Smooth muscle cell of the brain vasculature (primary cell): Measurements from ENCODE around the gene ST8SIA3.

Experiments used
- DNase-seq: peaks from one replicate; pipeline ENCODE4 v3.0.0-alpha.2; 2012; ENCODE audit warnings: low read depth, low spot score

The ST8SIA3 gene, protein sequence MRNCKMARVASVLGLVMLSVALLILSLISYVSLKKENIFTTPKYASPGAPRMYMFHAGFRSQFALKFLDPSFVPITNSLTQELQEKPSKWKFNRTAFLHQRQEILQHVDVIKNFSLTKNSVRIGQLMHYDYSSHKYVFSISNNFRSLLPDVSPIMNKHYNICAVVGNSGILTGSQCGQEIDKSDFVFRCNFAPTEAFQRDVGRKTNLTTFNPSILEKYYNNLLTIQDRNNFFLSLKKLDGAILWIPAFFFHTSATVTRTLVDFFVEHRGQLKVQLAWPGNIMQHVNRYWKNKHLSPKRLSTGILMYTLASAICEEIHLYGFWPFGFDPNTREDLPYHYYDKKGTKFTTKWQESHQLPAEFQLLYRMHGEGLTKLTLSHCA

DNA sequence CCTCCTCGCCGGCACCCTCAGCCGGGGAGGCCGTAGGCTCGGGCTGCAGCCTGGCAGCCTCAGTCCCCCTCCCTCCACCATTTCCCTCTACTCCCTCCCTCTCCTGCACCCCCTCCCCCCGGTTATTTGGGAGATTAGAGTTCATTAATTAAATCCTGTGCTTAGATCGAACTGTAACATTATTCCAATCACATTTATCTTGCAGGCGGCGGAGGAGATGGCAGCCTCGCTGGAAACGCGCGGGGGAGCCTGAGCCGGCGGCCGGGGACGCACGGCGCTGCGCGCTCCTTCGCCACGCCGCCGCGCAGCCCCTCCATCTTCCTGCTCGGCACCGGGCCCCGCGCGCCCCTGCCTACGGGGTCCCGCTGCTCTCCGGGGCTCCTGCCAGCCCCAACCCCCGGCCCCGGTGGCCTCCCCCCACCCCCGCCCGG is at the start of gene ST8SIA3:
ST8SIA3 (plus strand) TSS at position 287 of the 431 bp plus-strand sequence. CDS start 290 bp downstream, outside the sequence.
- no peak for DNase-seq

DNA sequence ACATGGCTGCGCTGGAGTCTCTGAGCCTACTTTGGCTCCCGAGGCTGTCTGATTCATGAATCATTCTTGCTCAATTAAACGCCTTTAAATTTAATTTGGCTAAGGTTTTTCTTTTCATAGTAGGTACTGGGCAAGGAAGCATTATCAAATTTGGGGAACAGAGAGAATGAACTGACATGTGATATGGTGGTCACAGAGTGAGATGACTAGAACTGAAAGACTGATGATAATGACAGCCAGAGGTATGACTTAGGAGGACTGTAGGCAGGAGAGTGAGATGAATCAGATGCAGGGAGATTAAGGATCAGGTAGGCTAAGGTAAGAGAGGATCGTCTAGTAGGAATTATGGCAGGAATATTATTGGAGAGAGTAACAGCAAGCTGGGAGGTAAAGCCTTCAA is 40.9 kb upstream of the ST8SIA3 start:
- DNase-seq, result no peak

DNA sequence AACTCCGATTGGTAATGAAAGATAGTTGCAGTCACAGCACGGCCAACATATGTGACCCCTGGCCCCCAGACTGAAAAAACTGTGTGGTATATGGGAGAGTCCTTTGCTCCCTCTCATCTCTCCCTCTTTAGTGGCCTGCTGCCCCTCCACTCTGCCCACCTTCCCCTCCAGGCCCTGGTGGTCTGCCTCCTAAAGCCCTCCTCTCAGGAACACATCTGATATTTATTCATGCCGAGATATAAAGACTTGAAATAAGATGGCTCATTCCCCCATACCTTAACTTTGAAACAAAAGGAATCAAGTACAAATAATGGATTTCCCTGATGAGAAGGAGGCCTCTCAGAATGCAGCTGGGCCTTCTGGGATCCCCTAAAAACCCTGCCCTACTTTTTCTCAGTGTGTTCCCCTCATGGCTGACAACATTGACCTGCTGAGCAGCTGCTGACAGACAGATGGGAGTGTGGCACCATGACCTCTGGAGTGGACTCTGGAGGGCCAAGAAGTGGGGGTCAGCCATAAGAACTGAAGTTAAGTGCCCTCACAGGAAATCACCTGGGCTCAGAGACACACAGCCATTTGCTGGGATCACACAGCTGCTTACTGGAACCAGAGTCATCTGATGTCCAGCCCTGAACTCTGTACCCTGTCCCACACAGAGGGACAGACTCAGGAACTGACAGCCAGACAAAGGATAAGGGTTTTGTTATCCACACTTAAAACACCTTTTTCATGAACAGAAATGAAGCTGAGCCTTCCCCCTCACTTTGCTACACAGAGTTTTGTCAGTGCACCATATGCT is 39.8 kb upstream of the ST8SIA3 start:
- DNase-seq, result no peak

DNA sequence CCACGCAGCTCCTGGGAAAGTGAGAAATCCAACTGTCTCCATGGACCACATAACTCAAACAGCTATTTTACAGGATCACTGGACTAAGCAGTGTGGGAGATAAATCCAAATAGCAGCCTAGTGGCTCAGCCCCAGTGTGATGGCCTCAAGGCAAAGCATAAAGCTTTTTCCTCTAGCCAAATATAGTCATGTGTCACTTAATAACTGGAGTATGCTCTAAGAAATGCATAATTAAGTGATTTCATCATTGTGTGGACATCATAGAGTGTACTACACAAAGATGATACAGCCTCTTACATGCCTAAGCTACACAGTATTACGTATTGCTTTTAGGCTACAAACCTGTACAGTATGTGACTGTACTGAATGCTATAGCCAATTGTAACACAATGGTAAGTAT is 31.8 kb upstream of the ST8SIA3 start:
- DNase-seq, result no peak

DNA sequence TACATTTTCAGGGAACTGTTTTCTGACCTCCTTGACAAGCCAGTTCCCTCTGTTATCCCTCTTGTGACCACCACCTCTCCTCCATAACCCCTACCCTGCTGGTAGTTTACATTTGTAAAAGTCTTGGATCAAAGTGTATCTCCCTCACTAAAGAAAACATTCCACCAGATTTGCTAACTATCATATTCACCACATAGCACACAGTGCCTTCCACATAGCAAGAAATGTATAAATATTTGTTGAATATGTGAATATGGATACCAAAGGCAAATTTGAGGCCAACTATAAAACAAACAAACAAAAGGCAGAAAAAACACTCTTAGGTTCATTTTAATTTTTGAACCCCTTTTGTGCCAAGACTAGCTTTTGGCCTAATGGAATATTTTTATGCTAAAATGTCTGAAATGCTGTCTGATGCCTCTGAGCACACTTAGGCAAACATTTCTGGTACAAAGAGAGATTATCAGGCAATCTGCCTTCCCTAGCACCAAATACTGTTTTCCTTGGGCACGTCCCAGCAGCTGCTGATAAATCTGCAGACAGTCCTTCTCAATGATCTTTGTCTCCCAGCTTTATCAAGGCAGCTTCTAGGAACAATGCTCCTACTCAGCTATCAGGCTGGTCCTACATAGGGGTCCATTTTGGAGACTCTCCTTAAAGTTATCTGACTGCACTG is 26.7 kb upstream of the ST8SIA3 start:
- no peak for DNase-seq

DNA sequence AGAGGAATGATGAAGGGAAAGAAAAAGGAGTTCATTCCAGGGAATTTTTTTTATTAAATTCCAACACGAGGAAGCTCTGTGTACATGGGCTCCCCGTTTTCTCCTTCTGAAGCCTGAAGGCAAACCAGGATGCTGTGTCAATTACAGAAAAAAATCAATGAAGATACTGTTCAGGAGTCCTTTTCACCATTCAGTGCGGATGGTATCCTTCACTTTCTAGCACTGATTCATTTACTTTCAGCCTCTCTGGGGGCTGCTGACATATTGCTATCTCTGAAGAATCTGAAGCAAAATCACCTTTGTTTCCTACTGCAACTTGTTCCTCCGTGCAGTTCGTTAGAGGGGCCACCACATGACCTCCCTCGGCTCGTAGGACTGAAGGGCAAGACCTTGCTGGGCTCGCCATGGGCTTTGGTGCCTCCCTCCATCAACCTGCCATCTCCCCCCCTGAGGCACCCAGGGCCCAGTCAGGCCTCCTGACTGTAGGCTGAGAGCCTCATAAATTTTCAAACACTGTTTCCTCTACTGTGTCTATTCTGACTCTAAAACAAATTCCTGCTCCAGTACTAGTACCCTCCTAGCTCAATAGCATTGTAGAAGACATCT is 25.5 kb upstream of the ST8SIA3 start:
- DNase-seq, result no peak

DNA sequence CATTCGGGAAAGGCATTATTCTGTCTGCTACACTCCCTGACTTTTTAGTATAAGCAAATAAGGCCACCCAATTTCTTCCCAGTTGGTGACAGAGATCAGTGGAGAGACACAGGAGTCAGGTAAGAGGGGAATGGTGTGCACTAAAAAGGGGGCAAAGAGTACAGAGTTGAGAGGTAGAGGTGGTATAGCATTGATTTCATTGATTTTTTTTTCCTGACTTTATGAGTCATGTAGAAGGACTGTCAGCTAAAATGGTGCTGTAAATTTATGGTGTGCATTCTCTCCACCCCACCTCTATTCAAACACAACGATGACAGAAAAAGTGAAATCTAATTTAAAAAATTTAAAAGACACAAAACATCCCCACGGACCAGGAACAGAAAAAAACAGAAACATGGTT is 23.7 kb upstream of the ST8SIA3 start:
- no peak for DNase-seq

DNA sequence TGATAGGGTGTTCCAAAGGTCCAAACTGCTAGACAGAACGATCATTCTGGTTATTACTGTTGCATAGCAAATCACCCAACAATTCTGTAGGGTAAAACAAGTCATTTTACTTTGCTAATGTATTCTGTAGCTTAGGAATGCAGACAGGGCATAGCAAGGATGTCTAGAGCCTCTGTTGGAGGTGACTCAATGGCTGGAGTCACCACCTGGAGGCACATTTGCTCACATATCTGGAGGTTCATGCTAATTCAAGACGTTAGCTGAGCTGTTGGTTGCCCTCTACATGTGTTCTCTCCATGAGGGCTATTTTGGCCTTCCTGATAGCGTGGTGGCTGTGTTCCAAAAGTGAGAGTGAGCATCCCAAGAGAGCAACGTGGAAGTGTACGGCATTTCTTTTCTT is 22.5 kb upstream of the ST8SIA3 start:
- DNase-seq, result no peak

DNA sequence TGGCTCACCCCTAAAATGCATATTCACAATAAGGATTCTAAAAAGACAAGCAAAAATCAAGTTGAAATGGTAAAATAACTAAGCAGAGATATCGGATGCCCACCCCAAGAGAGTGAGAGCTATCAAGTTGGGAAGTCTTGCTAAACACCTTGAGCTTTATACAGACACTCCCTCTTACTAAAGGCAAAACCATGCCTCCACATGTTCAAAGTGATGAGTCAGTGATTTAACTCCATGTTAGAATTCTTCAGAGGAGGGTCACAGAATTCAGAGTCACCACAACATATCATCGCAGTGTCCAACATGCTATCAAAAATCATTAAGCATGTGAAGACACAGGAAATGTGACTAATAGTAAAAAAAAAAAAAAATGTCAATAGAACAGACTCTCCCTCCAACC is 20.6 kb upstream of the ST8SIA3 start:
- no peak for DNase-seq

DNA sequence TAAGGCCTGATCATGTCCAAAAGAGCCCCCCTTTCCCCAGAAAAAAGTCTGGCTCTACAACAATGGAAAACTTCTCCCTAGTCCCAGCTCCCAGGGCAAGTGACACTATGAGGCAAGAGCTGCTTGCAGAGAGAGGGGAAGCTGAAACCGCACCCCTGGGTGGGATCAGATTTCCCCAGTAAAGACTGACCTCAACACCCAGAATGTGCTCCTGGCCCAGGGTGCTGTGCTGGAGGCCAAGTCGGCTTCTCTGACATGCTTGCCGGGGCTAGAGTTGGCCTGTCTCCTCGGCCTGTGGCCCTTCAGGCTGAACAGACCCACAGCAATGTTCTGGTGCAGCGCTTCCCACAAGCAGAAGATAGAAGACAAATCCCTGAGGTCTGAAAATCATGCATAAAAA is 18.4 kb upstream of the ST8SIA3 start:
- DNase-seq, result no peak

DNA sequence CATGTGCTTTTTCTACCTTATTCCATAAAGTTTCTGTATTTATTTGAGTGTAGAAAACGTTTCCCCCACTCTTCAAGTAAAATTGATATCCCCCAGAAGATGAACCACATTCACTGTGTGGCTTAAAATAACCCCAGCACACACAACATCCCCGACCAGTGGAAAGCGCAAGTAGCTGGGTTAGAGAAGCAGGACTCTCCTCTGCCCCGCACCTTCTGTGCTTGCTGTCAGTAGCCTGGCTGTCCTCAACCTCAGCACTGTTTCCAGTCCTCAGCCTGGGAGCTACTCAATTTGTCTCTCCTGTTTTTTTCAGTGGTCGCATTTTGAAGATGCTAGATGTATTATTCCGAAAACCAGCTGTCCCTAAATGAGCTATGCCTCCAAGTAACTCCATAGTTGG is 18.0 kb upstream of the ST8SIA3 start:
- no peak for DNase-seq

DNA sequence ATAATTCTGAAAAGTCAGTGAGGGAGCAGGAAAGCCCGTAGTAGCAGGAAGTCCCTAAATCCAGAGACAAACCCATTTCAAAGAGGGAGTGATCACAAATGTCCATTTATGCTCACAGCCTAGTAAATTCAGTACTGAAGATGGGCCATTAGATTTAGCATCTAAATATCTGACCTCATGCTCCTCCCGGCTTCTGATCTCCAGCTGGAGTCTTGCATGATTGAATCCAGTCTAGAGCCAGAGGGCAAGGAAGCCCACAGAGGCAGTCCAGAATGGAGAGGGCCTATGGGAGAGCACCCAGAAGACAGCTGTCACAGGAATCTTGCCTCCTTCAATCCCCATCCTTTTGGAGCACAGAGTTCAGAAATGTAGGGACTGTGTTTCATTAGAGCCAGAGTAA is 16.0 kb upstream of the ST8SIA3 start:
- no peak for DNase-seq

DNA sequence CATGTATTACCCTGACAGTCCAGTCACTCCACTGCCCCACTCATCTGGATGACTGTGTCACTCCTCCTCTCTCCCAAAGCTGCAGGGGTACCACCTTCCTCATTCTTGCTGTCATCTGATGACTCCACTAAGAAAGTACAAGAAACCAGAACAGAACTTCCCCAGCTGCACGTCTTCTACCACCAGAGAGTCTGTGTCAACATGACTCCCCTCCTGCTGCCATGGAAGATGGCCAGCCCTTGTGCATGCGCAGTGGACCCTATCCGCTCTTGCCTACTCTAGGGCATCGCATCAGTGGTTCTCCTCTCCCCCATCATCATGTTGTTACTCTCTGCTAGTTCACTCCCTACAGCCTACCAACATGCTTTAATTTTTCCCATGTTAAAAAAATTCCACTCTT is 14.5 kb upstream of the ST8SIA3 start:
- no peak for DNase-seq

DNA sequence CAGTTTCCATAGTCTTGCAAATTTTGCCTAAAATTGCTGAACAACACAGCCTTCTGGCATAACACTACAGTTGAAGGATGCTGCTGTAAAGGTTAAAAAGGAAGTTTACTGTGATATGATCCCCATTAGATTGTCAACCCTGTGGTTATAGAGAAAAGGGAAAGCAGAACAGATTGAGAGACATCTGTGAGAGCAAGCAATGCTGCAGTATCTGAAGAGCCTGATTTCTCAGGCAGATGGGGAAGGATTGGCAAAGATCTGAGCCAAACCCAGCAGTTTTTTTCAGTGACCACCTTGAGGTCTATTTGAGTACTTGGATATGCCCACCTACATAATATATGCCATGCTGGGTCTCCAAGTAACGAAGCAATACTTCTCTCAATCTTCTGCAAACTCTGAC is 8.5 kb upstream of the ST8SIA3 start:
- DNase-seq, result no peak

DNA sequence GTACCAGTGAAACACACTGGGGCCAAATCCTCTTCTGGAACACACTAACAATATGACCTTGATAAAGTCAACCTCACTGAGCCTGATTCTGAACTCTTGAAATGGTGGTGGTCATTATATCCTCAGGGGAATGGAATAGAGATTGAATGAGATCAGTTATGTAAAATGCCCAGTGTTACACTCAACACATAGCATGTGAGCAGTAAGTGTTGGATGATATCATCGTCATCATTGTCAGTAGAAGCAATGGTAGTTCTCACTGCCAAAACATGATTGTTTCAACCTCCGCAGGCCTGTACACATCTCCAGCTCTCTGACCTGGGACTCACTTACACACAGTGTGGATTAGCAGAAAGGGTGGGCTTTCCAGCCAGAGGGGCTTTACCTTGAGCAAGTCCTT is 5.5 kb upstream of the ST8SIA3 start:
- DNase-seq, result no peak

DNA sequence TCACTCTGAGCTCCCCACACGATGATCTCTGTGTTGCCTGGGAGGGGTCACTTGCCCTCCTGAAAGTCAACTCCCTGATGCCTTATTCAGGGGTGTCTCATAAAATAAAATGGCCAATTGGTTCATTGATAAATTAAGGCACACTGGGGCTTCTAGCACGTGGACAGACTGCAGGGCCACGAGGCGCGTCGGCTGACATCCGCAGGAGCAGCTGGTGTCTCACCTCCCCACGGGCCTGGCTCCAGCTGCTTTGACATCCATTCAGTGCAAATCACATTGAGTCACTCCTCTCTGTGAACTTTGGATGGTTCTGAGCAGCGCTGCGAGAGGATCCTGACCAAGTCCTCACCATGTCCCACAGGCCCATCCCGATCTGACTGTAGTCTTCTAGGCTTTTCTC is 4.6 kb upstream of the ST8SIA3 start:
- no peak for DNase-seq

DNA sequence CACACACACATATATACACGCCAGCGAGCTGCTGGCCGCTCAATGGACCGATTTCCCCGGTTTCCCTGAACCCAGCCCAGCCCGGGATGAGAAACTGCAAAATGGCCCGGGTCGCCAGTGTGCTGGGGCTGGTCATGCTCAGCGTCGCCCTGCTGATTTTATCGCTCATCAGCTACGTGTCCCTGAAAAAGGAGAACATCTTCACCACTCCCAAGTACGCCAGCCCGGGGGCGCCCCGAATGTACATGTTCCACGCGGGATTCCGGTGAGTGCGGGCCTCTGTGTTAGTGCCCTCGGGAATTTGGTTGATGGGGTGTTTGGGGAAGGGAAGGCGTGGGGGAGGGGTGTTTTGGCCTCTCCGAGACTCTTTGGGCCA is 392 bp downstream of the ST8SIA3 start:
- no peak for DNase-seq

DNA sequence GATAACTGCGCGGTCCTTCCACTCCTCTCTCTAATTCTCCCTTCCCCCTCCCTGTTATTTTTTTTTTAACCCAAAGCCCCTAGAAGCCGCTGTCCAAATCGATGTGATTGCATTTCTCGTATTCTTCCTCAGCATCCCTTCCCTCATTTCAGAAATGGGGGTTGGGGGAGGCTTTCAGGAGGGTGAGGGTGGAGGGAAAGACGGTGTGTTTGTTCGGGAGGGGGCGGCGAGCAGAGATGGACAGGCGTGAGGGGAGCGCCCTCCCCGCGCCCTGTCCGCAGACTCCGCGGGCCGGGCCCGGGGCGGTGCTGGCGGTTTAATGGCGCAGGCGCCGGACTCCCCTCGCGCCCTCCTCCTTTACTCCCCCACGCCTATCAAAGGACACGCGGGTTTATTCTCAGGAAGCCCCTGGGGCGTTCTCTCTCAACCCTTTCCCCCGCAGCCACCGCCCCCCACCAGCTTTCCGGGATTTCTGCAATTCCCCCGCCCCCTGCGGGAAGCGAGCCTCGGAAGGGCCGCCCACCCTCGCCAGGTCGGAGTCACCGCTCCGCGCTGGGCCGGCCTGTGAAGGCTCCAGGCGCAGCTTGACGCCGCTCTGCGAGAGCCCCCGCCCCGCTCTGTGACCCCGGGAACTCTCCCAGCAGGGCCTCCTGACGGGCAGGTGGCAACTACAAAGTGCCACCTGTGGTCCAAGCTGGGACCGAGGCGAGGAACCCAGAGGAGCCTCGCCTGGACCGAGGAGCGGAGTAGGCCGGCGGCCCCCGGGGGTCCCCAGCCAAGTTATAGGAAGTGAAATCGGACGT is 981 bp downstream of the ST8SIA3 start:
- no peak for DNase-seq

DNA sequence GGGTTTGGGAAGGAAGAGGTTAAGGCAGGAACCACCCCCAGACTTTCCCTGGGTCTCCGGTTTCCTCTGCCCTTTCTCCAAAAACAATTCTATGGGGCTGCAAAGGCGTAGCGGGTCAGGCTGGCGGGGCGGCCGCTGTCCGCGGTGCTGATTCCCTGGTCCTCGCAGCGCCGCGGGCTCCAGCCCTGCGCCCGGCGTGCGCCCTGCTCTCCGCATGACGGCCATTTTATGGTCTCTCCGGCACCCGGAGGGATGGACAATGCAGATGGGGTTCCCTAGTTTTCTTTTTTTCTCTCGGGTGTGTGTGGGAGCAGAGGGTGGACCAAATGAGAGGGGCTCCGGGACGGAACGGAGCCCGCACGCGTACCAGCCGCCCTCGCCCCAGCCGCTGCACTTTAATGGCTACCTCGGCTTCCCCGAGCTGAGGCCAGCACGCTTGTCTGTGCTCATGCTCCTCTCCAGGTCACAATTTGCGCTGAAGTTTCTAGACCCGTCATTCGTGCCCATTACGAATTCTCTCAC is 1.6 kb downstream of the ST8SIA3 start:
- DNase-seq, result no peak

DNA sequence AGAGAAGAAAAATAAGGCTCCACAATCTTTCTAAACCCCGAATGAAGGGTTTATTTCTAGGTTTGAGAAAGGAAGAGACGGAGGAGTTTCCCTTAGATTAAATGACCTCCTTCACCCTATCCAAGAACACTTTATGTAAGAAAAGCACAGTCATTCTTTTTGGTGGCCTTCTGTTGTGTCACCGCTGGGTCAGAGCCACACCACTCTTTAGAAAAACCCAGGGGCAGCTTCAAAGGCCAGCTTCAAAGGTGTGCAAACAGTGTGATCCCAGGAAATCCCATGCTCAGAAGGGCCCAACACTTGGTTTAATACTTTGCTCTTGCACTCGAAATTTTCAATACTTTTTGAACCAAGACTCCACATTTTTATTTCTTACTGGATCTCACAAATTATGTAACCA is 7.1 kb downstream of the ST8SIA3 start:
- no peak for DNase-seq

DNA sequence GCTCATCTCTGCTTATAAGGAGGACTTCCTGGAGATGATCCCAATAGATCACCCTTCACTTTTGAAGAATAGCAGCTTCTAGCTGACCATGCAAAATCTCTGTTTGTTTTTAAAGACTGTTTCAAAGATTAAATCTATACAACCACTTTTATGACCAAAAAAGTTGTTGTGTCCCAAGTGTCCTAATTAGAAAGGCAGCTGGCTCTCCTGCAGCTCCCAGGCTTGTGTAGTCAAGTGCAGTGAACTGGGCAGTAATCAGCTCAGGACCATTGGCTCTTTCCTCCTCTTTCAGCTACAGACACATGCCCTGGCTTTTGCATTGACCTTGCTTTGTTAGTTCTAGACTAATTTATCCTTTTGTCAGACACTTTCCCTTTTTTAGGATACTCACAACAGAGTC is 10.4 kb downstream of the ST8SIA3 start:
- no peak for DNase-seq
